ENCODE data around the gene CRY2.
A peak's percentile ranks its signal among the peaks of the same experiment; 100 is the strongest.

The CRY2 gene

DNA sequence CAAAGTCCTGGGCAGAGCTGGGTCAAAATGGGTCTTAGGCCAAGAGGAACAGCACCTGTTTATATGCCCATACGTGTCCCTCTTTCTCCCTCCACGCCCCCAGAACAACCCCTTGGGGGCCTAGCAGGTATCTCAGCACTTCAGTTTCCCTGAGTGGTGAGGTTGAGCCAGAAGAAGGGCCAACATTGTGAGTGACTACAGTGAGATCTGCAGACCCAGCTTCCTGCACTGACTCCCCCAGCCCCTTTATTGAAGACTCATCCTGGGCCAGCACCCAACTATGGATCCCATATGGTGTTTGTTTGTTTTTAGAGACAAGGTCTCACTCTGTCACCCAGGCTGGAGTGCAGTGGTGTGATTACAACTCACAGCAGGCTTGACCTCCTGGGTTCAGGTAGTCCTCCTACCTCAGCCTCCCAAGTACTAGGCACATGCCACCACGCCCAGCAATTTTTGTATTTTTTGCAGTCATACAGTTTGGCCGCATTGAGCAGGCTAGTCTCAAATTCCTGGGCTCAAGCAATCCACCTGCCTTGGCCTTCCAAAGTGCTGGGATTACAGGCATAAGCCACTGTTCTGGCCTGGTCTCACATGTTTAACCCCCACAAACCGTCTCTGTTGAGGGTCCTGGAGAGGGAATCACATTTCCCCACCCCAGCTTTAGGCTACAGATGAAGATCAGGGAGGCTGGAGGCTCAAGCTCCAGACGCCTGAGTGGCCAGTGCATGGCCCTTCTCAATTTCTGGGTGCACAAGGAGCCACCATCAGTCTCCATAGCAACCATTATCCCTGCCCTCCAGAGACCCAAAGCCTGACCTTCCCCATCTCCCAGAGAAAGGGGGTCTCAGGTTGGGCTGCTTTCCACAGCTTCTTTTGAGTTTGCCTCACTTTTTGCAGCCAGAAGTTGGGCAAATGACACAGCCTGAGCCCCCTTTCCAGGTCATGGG is 73.5 kb downstream of the CRY2 start:
- Mint-ChIP-seq H3K9me3 (no peaks in the 10 kb centered on the region), H3K4me1 (peaks cover 19% of the 10 kb centered on the region), H3K36me3 (ENCODE audit: low read depth) (no peaks in the 10 kb centered on the region), H3K27ac (peak overlapping the region; percentile 94 to 96 (median 96)), H3K4me3 (peak overlapping the region; percentile 78 to 94 (median 89)), H3K27me3 (ENCODE audit: low read depth) (peaks cover 48% of the 10 kb centered on the region)
- TF ChIP-seq, protein P1, sequence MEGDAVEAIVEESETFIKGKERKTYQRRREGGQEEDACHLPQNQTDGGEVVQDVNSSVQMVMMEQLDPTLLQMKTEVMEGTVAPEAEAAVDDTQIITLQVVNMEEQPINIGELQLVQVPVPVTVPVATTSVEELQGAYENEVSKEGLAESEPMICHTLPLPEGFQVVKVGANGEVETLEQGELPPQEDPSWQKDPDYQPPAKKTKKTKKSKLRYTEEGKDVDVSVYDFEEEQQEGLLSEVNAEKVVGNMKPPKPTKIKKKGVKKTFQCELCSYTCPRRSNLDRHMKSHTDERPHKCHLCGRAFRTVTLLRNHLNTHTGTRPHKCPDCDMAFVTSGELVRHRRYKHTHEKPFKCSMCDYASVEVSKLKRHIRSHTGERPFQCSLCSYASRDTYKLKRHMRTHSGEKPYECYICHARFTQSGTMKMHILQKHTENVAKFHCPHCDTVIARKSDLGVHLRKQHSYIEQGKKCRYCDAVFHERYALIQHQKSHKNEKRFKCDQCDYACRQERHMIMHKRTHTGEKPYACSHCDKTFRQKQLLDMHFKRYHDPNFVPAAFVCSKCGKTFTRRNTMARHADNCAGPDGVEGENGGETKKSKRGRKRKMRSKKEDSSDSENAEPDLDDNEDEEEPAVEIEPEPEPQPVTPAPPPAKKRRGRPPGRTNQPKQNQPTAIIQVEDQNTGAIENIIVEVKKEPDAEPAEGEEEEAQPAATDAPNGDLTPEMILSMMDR (IDR thresholded peaks at IDR 0.05; ENCODE audit: unreplicated experiment in 3 of 3), result no peak

DNA sequence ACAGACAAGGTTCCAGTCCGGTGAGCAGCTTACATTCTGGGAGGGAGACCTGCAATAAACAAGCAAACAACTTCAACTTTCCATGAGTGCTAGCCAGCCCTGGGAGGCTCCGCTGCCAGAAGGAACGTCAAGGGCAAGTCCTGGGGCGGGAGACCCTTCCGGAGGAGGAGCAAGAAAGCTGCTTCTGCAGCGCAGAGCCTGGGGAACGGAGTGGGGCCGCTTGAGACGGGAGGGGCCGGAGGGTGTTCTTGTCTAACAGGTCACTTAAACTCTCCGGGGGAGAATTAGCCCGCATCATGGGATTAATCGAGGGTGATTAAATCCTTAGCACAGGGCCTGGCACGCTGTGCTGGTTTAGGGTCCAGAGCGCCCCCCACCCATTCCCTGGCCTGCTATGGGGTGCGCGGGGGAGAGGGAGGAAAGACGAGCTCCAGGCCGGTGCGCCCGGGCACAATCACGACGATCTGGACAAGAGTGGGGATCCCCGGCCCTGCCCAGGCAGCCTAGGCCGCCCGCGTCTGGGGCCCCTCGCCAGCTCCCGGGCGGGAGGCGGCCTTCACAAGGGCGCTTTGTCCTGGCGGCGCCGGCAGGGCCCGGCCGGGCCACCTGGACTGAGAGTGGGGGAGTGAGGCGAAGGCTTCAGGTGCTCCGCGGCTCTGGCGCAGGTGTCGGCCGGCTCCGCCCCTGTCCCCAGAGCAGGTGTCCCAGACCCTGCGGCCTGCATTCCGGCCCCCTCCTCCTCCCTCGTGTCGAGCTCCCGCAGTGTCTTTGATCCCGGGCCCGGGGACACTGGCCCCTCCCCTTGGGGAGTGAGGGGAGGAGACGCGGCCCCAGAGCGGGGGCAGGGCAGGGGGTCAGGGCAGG is 74.5 kb downstream of the CRY2 start:
- Mint-ChIP-seq H3K4me1 (peaks cover 19% of the 10 kb centered on the region), H3K9me3 (no peaks in the 10 kb centered on the region), H3K36me3 (ENCODE audit: low read depth) (no peaks in the 10 kb centered on the region), H3K4me3 (peak overlapping the region; percentile 78 to 84 (median 81)), H3K27ac (peak overlapping the region; percentile 94 to 96 (median 96)), H3K27me3 (ENCODE audit: low read depth) (peaks cover 54% of the 10 kb centered on the region)
- TF ChIP-seq, protein P1 (IDR thresholded peaks at IDR 0.05; ENCODE audit: unreplicated experiment in 3 of 3), result no peak

DNA sequence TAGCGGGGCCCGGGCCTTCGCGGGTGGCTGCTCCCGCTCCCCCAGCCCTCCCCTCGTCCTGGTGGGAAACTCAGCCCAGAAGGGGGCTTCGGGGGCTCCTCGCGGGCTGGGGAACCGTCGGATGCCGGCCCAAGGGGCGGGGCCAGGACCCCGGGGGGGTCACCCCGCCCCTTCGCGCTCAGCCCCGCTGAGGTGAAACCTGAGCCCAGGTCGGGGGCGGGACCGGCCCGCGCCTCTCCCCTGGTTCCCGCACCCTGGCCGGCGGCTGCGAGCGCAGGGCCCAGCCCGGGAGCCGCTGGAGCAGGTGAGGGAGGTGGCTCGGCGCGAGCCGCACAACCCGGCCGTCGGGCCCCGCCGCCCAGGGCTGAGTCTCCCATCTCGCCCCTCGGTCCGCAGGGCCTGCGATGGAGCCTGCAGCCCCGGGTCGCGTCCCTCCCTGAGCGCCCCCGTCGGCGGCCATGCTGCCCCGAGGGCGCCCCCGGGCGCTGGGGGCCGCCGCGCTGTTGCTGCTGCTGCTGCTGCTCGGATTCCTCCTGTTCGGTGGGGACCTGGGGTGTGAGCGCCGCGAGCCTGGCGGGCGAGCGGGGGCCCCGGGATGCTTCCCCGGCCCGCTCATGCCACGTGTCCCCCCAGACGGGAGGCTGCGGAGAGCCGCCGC is 75.3 kb downstream of the CRY2 start, which contains the start of gene LARGE2:
TSS of gene LARGE2 (plus strand) at position 232 of the 658 bp plus-strand sequence. CDS start at position 459, 227 bp downstream.
- TF ChIP-seq, protein P1 (IDR thresholded peaks at IDR 0.05; ENCODE audit: unreplicated experiment in 3 of 3), result no peak
- Mint-ChIP-seq H3K27ac (peak within 1 kb of the TSS; percentile 94 to 96 (median 96)), H3K4me1 (peaks cover 19% of the 10 kb centered on the region), H3K9me3 (no peaks in the 10 kb centered on the region), H3K27me3 (ENCODE audit: low read depth) (peaks cover 58% of the 10 kb centered on the region), H3K4me3 (peak within 1 kb of the TSS; percentile 78 to 84 (median 81)), H3K36me3 (ENCODE audit: low read depth) (no peaks in the 10 kb centered on the region)

DNA sequence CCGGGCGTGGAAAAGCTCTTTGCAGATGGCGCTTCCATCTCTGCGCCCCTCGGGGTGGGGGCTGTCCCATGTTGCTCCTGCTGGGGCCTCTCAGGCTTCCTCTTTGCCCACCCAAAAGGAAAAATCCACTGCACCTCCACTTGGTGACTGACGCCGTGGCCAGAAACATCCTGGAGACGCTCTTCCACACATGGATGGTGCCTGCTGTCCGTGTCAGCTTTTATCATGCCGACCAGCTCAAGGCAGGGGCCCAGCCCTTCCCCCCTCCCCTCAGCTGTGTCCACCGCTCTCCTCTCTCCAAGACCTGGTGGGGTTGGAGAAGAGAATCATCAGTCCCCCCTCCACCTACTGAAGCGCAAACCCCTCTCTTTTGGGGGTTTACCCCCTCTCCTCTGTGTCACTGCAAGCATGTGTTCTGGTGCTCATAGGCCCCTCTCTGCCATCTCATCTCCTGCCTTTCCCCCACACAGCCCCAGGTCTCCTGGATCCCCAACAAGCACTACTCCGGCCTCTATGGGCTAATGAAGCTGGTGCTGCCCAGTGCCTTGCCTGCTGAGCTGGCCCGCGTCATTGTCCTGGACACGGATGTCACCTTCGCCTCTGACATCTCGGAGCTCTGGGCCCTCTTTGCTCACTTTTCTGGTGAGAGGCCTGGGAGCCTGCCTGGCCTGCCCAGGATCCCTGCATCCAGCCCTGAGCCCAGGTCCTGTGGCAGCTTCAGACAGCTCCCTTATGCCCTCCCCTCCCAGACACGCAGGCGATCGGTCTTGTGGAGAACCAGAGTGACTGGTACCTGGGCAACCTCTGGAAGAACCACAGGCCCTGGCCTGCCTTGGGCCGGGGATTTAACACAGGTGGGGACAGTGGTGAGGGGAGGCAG is 77.0 kb downstream of the CRY2 start:
- peaks cover 60% of the 10 kb centered on the region for H3K27me3 Mint-ChIP-seq (ENCODE audit: low read depth)
- TF ChIP-seq, protein P1 (IDR thresholded peaks at IDR 0.05; ENCODE audit: unreplicated experiment in 3 of 3), result no peak
- peak overlapping the region in 1 of 3 experiments; percentile 23 for H3K27ac Mint-ChIP-seq
- H3K36me3 Mint-ChIP-seq (ENCODE audit: low read depth), result no peaks in the 10 kb centered on the region
- H3K4me1 Mint-ChIP-seq, result peaks cover 13% of the 10 kb centered on the region
- H3K4me3 Mint-ChIP-seq, result peak overlapping the region; percentile 41 to 65 (median 60)
- H3K9me3 Mint-ChIP-seq, result no peaks in the 10 kb centered on the region

DNA sequence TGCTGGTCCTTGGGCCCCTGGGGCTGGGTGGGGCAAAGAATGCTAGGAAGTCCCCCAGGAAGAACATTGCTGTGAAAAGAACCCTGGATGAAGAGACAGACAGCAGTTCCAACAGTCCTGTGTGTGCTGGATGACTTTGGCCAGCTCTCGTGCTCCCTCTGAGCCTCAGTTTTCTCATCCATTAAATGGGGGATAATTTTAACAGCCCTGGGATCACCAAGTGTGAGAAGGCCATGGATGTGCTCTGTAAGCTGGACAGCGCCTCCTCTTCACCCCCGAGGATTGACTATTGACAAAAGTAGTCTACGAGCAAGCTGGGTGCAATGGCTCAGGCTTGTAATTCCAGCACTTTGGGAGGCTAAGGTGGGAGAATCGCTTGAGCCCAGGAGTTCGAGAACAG is 77.7 kb downstream of the CRY2 start:
- TF ChIP-seq, protein P1 (IDR thresholded peaks at IDR 0.05; ENCODE audit: unreplicated experiment in 3 of 3), result no peak
- peaks cover 59% of the 10 kb centered on the region for H3K27me3 Mint-ChIP-seq (ENCODE audit: low read depth)
- no peaks in the 10 kb centered on the region for H3K9me3 Mint-ChIP-seq
- no peak overlapping the region for H3K4me3 Mint-ChIP-seq
- H3K4me1 Mint-ChIP-seq, result peaks cover 16% of the 10 kb centered on the region
- no peak overlapping the region for H3K27ac Mint-ChIP-seq
- peaks cover 2% of the 10 kb centered on the region for H3K36me3 Mint-ChIP-seq (ENCODE audit: low read depth)

Measured in nephron (organoid).